Measurements from ENCODE around the gene BUB1B.
"Not testable (repeated sequence)": the region's sequence is repeated elsewhere in the genome, so short reads cannot be mapped to it uniquely, and the experiment has no call there.

DNA sequence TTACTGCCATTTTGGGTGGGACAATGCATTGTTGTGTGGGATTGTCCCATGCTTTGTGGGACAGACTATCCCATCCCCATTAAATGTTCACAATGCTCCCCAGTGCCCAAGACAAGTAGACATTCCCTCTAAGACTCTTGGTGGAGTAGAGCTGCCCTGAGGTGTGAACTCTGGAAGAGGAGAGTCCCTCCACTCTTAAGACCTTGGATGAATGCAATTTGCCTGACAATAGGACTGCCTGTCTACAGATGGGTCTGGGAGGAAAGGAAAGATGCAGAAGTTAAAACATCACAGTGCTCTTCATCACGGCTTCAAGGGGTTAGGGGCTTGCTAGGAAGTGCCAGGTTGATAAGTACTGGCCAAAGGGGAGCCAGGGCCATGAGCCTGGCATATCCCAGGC lies 6.0 kb upstream of the BUB1B start:
- TF ChIP-seq POLR2AphosphoS5 (IDR thresholded peaks at IDR 0.05), result not testable (repeated sequence)
- TF ChIP-seq, protein P1, sequence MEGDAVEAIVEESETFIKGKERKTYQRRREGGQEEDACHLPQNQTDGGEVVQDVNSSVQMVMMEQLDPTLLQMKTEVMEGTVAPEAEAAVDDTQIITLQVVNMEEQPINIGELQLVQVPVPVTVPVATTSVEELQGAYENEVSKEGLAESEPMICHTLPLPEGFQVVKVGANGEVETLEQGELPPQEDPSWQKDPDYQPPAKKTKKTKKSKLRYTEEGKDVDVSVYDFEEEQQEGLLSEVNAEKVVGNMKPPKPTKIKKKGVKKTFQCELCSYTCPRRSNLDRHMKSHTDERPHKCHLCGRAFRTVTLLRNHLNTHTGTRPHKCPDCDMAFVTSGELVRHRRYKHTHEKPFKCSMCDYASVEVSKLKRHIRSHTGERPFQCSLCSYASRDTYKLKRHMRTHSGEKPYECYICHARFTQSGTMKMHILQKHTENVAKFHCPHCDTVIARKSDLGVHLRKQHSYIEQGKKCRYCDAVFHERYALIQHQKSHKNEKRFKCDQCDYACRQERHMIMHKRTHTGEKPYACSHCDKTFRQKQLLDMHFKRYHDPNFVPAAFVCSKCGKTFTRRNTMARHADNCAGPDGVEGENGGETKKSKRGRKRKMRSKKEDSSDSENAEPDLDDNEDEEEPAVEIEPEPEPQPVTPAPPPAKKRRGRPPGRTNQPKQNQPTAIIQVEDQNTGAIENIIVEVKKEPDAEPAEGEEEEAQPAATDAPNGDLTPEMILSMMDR (IDR thresholded peaks at IDR 0.05), result not testable (repeated sequence)
